Left forelimb (tissue), 1 donor: ENCODE results near the gene ZNF626.
"Not testable (repeated sequence)": the region's sequence is repeated elsewhere in the genome, so short reads cannot be mapped to it uniquely, and the experiment has no call there.

Source experiments
- DNase-seq: peaks from one replicate; pipeline ENCODE4 v3.0.0-alpha.2; 2018; ENCODE audit warnings: low spot score

The ZNF626 gene

DNA sequence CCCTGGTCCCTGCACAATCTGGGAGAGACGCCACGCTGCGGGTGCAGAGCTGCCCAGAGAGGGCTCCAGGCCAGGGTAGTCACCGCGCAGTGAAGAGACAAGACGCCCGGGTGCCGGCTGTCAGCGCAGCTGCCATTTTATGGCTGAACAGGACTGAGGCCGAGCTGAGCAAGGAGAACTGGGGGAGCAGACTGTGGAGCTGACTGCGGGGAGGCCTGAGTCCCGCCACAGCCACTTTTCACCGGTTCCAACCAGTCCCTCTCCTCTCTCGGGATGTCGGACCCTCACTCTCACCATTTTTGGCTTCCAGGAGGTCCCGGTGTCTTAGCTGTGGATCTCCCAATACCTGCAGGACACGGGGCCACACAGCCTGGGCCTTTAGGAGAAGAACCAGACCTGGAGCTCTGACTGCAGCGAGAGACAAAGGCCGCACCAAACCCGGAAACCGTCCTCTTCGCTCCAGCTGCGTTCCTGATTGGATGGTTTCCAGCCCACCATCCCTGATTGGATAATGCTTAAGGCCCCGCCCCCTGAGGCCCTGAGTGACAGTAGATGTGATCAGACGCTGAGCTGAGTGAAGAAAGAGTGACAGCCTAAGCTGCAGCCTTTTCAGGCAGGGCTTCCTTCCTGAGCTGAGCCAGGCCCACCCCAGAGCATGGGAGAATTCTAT lies at the start of gene ZNF626:
Gene ZNF626 (minus strand): TSS at position 422 of the 670 bp plus-strand sequence. CDS start 125 bp downstream, at position 297.
- DNase-seq = peak; percentile 93

DNA sequence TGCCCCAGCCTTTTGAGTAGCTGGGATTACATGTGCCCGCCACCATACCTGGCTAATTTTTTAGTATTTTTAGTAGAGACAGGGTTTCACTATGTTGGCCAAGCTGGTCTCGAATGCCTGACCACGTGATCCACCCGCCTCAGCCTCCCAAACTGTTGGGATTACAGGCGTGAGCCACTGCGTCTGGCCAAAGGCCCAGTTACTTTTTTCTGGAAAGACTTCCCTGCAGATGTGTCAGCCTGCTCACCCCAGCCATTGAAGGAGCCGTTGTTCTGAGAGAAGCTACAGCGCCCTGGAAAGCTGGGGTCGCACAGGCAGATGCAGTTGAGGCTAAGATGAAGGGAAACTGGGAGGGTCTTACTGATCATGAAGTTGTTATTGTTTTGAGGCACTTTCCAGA lies 7.9 kb upstream of the ZNF626 start:
- DNase-seq = no peak

DNA sequence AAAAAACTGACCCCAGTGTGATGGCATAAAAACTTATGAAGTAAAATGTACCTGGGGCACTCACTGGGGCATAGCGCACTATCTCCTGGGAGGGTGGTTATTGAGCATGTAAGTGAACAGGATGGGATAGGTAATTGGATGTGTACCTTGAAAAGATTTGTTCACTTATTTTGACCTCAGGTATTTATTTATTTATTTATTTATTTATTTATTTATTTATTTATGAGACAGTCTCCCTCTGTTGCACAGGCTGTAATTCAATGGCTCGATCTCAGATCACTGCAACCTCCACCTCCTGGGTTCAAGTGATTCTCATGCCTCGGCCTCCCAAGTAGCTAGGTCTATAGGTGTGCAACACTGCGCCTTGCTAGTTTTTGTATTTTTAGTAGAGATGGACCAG lies 5.9 kb upstream of the ZNF626 start:
- no peak for DNase-seq

DNA sequence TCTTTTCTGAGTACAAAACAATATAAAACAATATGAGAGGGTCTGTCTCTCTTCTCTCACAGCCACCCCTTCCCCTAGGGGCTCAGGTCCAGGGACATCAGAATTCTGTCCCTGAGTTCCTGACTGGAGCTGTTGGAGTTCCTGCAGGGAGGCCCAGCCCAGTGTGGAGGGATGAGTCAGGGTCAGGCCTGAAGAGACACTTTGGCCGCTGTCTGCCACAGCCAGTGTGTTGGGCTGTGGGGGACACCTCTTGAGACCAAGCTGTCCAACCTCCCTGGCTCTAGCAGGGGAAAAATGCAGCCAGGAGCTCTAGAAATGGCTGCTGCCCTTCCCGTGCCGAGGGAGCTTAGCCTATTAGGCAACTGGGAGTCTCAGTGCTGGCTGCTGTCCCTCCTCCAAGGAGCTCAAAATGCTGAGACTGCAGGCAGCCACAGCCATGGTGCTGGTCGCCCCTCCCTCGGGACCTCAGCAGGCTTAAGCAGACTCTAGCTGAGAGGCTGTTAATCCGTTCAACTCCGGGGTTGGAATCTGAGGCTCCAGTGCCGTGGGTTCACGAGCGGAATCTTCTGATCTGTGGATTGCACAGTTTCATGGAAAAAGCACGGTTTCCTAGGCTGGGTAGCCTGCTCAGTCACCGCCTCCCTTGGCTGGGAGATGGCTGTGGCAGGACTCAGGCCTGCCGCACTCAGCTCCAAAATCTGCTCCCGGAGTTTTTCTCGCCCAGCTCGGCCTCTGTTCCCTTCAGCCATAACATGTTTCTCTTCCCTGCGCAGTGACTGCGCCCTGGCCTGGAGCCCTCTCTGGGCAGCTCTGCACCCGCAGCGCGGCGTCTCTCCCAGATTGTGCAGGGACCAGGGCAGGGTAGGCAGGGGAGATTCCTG lies 3.8 kb upstream of the ZNF626 start:
- DNase-seq = no peak

DNA sequence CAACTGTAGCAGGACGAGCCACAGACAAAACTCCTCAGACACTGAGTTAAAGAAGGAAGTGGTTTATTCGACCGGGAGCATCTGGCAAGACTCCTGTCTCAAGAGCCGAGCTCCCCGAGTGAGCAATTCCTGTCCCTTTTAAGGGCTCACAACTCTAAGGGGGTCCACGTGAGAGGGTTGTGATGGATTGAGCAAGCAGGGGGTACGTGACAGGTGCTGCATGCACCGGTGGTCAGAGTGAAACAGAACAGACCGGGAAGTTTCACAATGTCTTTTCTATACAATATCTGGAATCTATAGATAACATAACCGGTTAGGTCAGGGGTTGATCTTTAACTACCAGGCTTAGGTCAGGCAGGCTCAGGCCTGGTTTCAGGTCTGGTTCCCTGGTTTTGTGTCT lies 3.1 kb upstream of the ZNF626 start:
- not testable (repeated sequence) for DNase-seq

DNA sequence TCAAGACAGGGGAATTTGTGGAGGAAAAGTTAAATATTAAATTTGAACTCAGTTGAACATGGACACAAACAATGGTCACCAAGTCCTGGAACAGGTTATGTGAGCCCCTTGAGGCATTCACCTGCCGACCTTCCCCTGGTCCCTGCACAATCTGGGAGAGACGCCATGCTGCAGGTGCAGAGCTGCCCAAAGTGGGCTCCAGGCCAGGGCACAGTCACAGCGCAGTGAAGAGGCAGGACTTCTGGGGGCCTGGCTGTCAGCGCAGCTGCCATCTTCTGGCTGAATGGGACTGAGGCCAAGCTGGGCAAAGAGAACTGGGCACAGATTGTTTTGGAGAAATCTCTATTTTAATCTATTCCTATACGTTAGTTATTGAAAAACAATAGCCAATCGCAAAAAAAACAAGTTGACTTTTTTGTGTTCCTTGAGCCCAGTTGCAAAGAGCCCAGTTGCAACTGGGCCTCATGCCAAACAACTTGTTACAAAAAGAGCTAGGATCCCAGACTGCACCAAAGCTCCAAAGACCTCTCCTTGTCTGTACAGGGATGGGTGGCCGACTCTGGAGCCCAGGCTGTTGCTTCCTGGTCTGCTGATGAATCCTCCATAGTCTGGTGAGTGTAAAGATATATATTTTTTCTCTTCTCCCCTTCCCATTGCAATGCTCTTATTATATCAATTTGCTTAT lies 1.2 kb upstream of the ZNF626 start:
- no peak for DNase-seq

DNA sequence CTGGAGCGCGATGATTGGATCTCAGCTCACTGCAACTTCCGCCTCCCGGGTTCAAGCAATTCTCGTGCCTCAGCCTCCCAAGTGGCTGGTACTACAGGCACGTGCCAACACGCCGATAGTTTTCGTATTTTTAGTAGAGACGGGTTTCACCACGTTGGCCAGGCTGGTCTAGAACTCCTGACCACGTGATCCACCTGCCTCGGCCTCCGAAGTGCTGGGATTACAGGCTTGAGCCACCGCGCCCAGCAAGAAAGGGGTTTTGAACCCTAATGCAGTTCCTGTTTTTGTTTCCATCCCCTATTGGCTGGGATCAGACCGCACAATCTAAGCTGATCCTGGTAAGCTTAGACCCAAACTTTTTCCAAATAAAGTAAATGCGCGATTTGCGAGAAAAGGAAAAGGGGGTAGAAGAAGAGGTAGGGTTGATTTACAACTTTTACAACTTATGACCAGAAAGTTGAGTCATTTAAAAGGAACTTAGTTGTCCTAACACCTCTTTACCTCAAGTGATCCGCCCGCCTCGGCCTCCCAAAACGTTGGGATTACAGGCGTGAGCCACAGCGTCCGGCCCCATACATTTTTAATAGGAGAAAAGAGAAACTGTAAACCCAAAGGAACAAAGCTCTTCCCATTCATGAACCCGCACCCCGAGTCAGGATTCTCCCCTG lies 764 bp downstream of the ZNF626 start:
- DNase-seq = no peak

DNA sequence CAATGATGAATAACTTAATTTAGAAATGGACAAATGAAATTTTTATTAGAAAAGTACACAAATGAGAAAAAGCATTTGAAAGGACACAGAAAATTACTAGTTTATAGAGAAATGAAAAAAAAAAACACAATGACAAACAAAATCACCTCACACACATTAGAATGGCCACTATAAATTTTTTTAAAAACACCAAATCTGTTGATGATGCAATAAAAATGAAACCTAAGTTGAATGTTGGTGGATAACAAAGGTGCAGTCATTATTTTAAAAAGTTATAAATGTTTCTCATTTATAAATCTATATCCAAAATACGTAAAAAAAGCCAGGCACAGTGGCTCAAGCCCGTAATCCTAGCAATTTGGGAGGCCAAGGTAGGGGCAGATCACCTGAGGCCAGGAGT lies 20.8 kb downstream of the ZNF626 start:
- no peak for DNase-seq

DNA sequence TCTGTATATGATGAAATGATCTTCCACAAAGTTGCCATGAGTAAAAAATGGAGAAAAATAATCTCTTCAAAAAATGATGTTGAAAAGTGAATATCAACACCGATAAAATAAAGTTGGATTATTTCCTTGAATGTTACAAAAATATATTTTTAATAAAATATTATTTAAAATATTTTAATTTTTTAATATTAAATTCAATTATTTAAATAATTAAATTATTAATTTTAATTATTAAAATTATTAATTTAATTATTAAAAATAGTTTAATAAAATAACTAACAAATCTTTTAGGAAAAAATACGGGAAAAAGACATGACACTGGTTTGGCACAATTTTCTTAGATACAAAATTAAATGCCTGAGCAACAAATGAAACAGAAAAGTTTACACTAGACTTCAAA lies 21.3 kb downstream of the ZNF626 start:
- no peak for DNase-seq

DNA sequence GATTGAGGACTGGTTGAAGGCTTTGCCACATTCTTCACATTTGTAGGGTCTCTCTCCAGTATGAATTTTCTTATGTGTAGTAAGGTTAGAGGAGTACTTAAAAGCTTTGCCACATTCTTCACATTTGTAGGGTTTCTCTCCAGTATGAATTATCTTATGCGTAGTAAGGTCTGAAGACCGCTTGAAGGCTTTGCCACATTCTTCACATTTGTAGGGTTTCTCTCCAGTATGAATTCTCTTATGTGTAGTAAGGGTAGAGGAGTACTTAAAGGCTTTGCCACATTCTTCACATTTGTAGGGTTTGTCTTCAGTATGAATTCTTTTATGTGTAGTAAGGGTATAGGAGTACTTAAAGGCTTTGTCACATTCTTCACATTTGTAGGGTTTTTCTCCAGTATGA lies 36.8 kb downstream of the ZNF626 start:
- not testable (repeated sequence) for DNase-seq

DNA sequence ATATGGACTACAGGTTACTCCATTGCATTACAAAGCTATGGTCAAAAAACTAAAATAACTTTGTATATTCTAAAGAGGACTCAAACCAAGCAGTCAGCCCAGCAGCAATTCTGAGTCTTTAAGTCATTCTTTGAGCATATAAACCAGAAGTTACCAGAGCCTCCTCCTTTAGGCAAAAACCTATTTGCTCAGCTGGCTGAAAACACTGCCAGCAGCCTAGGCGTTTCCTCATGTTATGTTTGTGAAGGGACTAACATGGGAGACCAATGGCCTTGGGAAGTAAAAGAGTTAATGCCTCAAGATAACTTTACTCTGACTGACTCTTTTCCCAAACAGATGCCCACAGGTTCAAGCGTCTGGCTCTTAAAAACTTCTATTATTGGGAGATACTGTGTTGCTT lies 45.3 kb downstream of the ZNF626 start:
- DNase-seq = no peak

DNA sequence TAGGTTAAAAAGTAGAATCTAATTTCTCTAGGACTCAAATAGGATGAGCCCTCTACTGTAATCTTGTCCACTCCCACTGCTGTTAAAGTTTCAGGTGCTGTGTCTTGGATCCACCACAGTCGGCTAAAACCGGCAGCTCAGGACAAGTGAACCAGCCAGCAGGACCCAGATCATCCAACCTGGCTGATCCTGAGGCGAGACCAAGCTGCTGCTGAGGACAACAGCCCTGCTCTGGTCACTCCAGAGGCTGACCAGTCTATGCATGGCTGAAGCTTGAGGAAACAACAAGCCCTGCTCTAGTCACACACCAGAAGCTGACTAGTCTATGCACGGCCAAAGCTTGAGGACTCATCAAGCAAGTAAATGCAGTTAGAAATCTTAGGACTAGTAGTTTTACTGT lies 46.4 kb downstream of the ZNF626 start:
- not testable (repeated sequence) for DNase-seq

DNA sequence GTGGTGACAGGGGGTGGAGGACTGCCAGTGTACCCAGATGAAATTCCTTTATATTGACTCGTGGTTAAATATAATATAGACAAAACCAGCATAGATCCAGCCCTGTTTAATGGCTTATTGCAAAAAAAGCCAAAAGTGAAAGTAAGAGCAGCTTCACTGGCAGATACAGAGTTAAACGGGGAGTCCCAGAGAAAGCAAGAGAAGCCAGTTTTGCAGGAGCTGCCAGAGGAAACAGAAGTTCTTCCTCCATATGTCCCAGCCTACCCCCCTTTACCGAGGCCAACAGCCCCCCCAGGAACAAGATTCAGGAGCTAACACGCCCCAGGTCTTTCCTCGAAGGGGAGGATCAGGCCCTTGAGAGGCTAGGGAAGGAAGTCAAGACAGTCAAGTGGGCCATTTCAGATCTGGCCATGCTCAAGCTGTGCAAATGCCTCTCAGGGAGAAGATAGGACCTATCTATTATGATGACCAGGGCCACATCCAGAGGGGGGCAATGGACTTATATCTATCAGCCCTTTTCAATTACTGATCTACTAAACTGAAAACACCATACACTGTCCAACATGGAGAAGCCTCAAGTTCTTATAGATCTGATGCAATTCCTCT lies 48.6 kb downstream of the ZNF626 start:
- DNase-seq = no peak

DNA sequence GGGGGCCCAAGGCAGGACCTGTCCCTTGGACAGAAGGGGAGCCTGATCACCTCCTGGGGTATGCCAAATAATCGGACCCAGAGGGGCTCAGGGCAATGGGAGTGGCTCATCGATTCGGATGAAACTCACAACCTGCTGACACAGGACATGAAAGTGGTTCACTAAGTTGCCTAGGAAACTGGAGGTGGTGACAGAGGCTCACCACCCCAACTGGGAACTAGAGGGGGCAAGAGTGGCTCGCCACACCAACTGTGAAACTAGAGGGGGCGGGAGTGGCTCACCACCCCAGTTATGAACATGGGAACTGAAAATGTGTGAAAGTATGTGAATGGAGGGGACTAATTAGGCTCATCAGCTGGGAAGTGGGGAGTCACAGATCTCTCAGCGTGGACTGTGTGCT lies 49.5 kb downstream of the ZNF626 start:
- no peak for DNase-seq

DNA sequence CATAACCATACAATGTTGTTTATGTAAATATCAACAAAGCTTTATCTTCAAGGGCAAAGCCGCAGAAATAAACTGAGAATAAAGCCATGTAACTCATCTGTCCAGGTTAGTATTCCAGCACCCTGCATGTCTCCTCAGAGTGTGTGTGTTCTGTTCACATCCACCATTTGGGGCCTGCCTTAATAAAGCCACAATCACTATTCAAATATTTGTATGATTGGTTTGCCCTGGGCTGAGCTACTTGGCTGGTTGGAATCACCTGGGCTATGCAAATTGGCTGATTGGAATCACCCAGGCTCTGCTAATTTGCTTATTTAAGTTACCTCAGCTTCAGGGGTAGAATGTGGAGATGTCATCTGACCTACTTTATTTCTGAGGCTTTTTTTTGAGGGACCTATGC lies 53.4 kb downstream of the ZNF626 start:
- DNase-seq = no peak
